ENCODE measurements around the gene LTA4H.

Gene LTA4H

GRCh38 chr12:96041181-96041580, 5.8 kb upstream of the LTA4H start:
- no peak overlapping the region for H2BK15ac ChIP-seq (ENCODE audit: low read depth, poor library complexity, severe bottlenecking)
- H3K27ac ChIP-seq (ENCODE audit: low read length, poor library complexity, severe bottlenecking): no peak overlapping the region
- no peaks in the 10 kb centered on the region for H3K36me3 ChIP-seq (ENCODE audit: control insufficient read depth in 1 of 2, insufficient read depth in 2 of 2, low read depth in 1 of 2, low read length in 2 of 2)
- no peak overlapping the region for H4K91ac ChIP-seq (ENCODE audit: low read length)
- no peak overlapping the region for H4K8ac ChIP-seq (ENCODE audit: low read length)
- no peak overlapping the region for H3K18ac ChIP-seq (ENCODE audit: low read depth in 1 of 2, low read length in 2 of 2)
- no peak overlapping the region for H3K4me2 ChIP-seq (ENCODE audit: low read length, poor library complexity, severe bottlenecking)
- H2BK12ac ChIP-seq (ENCODE audit: low read length in 2 of 2): no peak overlapping the region
- 100% methylated on average over 1 of the region's 1 CpG for WGBS
- H3K4ac ChIP-seq (ENCODE audit: low read depth in 1 of 2, low read length in 2 of 2): no peak overlapping the region
- H3K9me3 ChIP-seq (ENCODE audit: control insufficient read depth, low read length): no peaks in the 10 kb centered on the region
- no peaks in the 10 kb centered on the region for H3K27me3 ChIP-seq (ENCODE audit: control insufficient read depth in 1 of 2, insufficient read depth in 1 of 2, low read length in 2 of 2)
- H2AFZ ChIP-seq (ENCODE audit: low read depth, low read length): no peak overlapping the region
- no peak overlapping the region for H3K14ac ChIP-seq (ENCODE audit: low read length in 2 of 2)
- peaks cover 7% of the 10 kb centered on the region for H3K4me1 ChIP-seq (ENCODE audit: control insufficient read depth, insufficient read depth, low read depth, low read length)
- H2BK120ac ChIP-seq (ENCODE audit: low read depth, low read length): no peak overlapping the region
- no peak overlapping the region for H2BK5ac ChIP-seq (ENCODE audit: low read depth, low read length, poor library complexity, severe bottlenecking)
- H3K9ac ChIP-seq (ENCODE audit: low read length): no peak overlapping the region
- H3K4me3 ChIP-seq (ENCODE audit: insufficient read depth in 1 of 2, low read depth in 1 of 2, low read length in 2 of 2): no peak overlapping the region
- no peaks in the 10 kb centered on the region for H3K79me1 ChIP-seq (replicated peaks; ENCODE audit: low read length, poor library complexity, severe bottlenecking)
- no peak overlapping the region for H2AK5ac ChIP-seq (ENCODE audit: low read length, severe bottlenecking)
- H3K23ac ChIP-seq (ENCODE audit: low read length in 2 of 2): no peak overlapping the region
- DNase-seq: no peak

GRCh38 chr12:96040305-96041133, 5.1 kb upstream of the LTA4H start:
- Histone ChIP-seq H3K9ac (ENCODE audit: low read length) (no peak overlapping the region), H2AFZ (ENCODE audit: low read depth, low read length) (no peak overlapping the region)

GRCh38 chr12:96039516-96039915, 4.1 kb upstream of the LTA4H start:
- no peak for DNase-seq
- WGBS: 91% methylated on average over 2 of the region's 3 CpGs
- H2BK12ac ChIP-seq (ENCODE audit: low read length in 2 of 2): no peak overlapping the region
- H3K4me3 ChIP-seq (ENCODE audit: insufficient read depth in 1 of 2, low read depth in 1 of 2, low read length in 2 of 2): no peak overlapping the region
- no peak overlapping the region for H3K18ac ChIP-seq (ENCODE audit: low read depth in 1 of 2, low read length in 2 of 2)
- no peaks in the 10 kb centered on the region for H3K36me3 ChIP-seq (ENCODE audit: control insufficient read depth in 1 of 2, insufficient read depth in 2 of 2, low read depth in 1 of 2, low read length in 2 of 2)
- no peak overlapping the region for H4K91ac ChIP-seq (ENCODE audit: low read length)
- H2BK120ac ChIP-seq (ENCODE audit: low read depth, low read length): no peak overlapping the region
- H3K14ac ChIP-seq (ENCODE audit: low read length in 2 of 2): no peak overlapping the region
- no peak overlapping the region for H3K4ac ChIP-seq (ENCODE audit: low read depth in 1 of 2, low read length in 2 of 2)
- H2BK5ac ChIP-seq (ENCODE audit: low read depth, low read length, poor library complexity, severe bottlenecking): no peak overlapping the region
- H3K79me1 ChIP-seq (replicated peaks; ENCODE audit: low read length, poor library complexity, severe bottlenecking): no peaks in the 10 kb centered on the region
- H2BK15ac ChIP-seq (ENCODE audit: low read depth, poor library complexity, severe bottlenecking): no peak overlapping the region
- no peak overlapping the region for H2AK5ac ChIP-seq (ENCODE audit: low read length, severe bottlenecking)
- H2AFZ ChIP-seq (ENCODE audit: low read depth, low read length): no peak overlapping the region
- H3K4me1 ChIP-seq (ENCODE audit: control insufficient read depth, insufficient read depth, low read depth, low read length): peaks cover 4% of the 10 kb centered on the region
- no peaks in the 10 kb centered on the region for H3K9me3 ChIP-seq (ENCODE audit: control insufficient read depth, low read length)
- no peak overlapping the region for H3K9ac ChIP-seq (ENCODE audit: low read length)
- no peak overlapping the region for H3K4me2 ChIP-seq (ENCODE audit: low read length, poor library complexity, severe bottlenecking)
- H3K23ac ChIP-seq (ENCODE audit: low read length in 2 of 2): no peak overlapping the region
- no peaks in the 10 kb centered on the region for H3K27me3 ChIP-seq (ENCODE audit: control insufficient read depth in 1 of 2, insufficient read depth in 1 of 2, low read length in 2 of 2)
- no peak overlapping the region for H3K27ac ChIP-seq (ENCODE audit: low read length, poor library complexity, severe bottlenecking)
- H4K8ac ChIP-seq (ENCODE audit: low read length): no peak overlapping the region

More at GRCh38 chr12:96040305-96041133, 5.1 kb upstream of the LTA4H start:
- no peak overlapping the region for H3K14ac ChIP-seq (ENCODE audit: low read length in 2 of 2)
- H2BK5ac ChIP-seq (ENCODE audit: low read depth, low read length, poor library complexity, severe bottlenecking): no peak overlapping the region
- no peak overlapping the region for H4K8ac ChIP-seq (ENCODE audit: low read length)
- H2BK120ac ChIP-seq (ENCODE audit: low read depth, low read length): no peak overlapping the region
- no peak overlapping the region for H2BK12ac ChIP-seq (ENCODE audit: low read length in 2 of 2)
- H3K79me1 ChIP-seq (replicated peaks; ENCODE audit: low read length, poor library complexity, severe bottlenecking): no peaks in the 10 kb centered on the region
- no peaks in the 10 kb centered on the region for H3K36me3 ChIP-seq (ENCODE audit: control insufficient read depth in 1 of 2, insufficient read depth in 2 of 2, low read depth in 1 of 2, low read length in 2 of 2)
- no peaks in the 10 kb centered on the region for H3K27me3 ChIP-seq (ENCODE audit: control insufficient read depth in 1 of 2, insufficient read depth in 1 of 2, low read length in 2 of 2)
- peaks cover 7% of the 10 kb centered on the region for H3K4me1 ChIP-seq (ENCODE audit: control insufficient read depth, insufficient read depth, low read depth, low read length)
- H3K23ac ChIP-seq (ENCODE audit: low read length in 2 of 2): no peak overlapping the region
- no peak overlapping the region for H3K18ac ChIP-seq (ENCODE audit: low read depth in 1 of 2, low read length in 2 of 2)
- no peak overlapping the region for H2AK5ac ChIP-seq (ENCODE audit: low read length, severe bottlenecking)
- H3K4me2 ChIP-seq (ENCODE audit: low read length, poor library complexity, severe bottlenecking): no peak overlapping the region
- H4K91ac ChIP-seq (ENCODE audit: low read length): no peak overlapping the region
- H3K4me3 ChIP-seq (ENCODE audit: insufficient read depth in 1 of 2, low read depth in 1 of 2, low read length in 2 of 2): no peak overlapping the region
- H3K4ac ChIP-seq (ENCODE audit: low read depth in 1 of 2, low read length in 2 of 2): no peak overlapping the region
- no peaks in the 10 kb centered on the region for H3K9me3 ChIP-seq (ENCODE audit: control insufficient read depth, low read length)
- WGBS: 63% methylated on average over 2 of the region's 3 CpGs
- no peak overlapping the region for H3K27ac ChIP-seq (ENCODE audit: low read length, poor library complexity, severe bottlenecking)
- DNase-seq: no peak
- H2BK15ac ChIP-seq (ENCODE audit: low read depth, poor library complexity, severe bottlenecking): no peak overlapping the region

GRCh38 chr12:96036765-96037455, 1.5 kb upstream of the LTA4H start:
- Histone ChIP-seq H2BK12ac (ENCODE audit: low read length in 2 of 2) (no peak overlapping the region), H3K14ac (ENCODE audit: low read length in 2 of 2) (no peak overlapping the region), H3K36me3 (ENCODE audit: control insufficient read depth in 1 of 2, insufficient read depth in 2 of 2, low read depth in 1 of 2, low read length in 2 of 2) (no peaks in the 10 kb centered on the region), H3K9ac (ENCODE audit: low read length) (no peak overlapping the region), H3K18ac (ENCODE audit: low read depth in 1 of 2, low read length in 2 of 2) (no peak overlapping the region), H2BK15ac (ENCODE audit: low read depth, poor library complexity, severe bottlenecking) (no peak overlapping the region), H2AK5ac (ENCODE audit: low read length, severe bottlenecking) (no peak overlapping the region), H3K4me1 (ENCODE audit: control insufficient read depth, insufficient read depth, low read depth, low read length) (peaks cover 2% of the 10 kb centered on the region), H3K4ac (ENCODE audit: low read depth in 1 of 2, low read length in 2 of 2) (no peak overlapping the region), H4K8ac (ENCODE audit: low read length) (no peak overlapping the region), H2BK5ac (ENCODE audit: low read depth, low read length, poor library complexity, severe bottlenecking) (no peak overlapping the region), H3K9me3 (ENCODE audit: control insufficient read depth, low read length) (no peaks in the 10 kb centered on the region), H3K4me3 (ENCODE audit: insufficient read depth in 1 of 2, low read depth in 1 of 2, low read length in 2 of 2) (no peak overlapping the region), H3K23ac (ENCODE audit: low read length in 2 of 2) (no peak overlapping the region), H2AFZ (ENCODE audit: low read depth, low read length) (no peak overlapping the region), H3K27me3 (ENCODE audit: control insufficient read depth in 1 of 2, insufficient read depth in 1 of 2, low read length in 2 of 2) (no peaks in the 10 kb centered on the region), H3K27ac (ENCODE audit: low read length, poor library complexity, severe bottlenecking) (no peak overlapping the region), H3K79me1 (replicated peaks; ENCODE audit: low read length, poor library complexity, severe bottlenecking) (peaks cover 3% of the 10 kb centered on the region), H2BK120ac (ENCODE audit: low read depth, low read length) (no peak overlapping the region), H3K4me2 (ENCODE audit: low read length, poor library complexity, severe bottlenecking) (no peak overlapping the region), H4K91ac (ENCODE audit: low read length) (no peak overlapping the region)
- 95% methylated on average over 5 of the region's 8 CpGs for WGBS
- DNase-seq: no peak

Measured in mesenchymal stem cell (in vitro differentiated cells and primary cell).